ENCODE results near the gene SLC25A6. TPM values are rescaled to one million over a fixed set of nuclear protein-coding genes. Genes with fewer than 3 reads are reported as not detected.

SLC25A6 gene
- total RNA-seq, 1 donor from 2014 or later: 453 TPM

GRCh38 chrX:1422135-1422465 lies 30.2 kb upstream of the SLC25A6 start:
- Mint-ChIP-seq H3K4me3 (no peak overlapping the region), H3K27ac (no peak overlapping the region), H3K36me3 (peaks cover 61% of the 10 kb centered on the region)

GRCh38 chrX:1421433-1422134 lies 29.7 kb upstream of the SLC25A6 start:
- Mint-ChIP-seq H3K36me3 (peaks cover 56% of the 10 kb centered on the region), H3K4me3 (no peak overlapping the region), H3K27ac (no peak overlapping the region), H3K4me1 (no peaks in the 10 kb centered on the region), H3K27me3 (ENCODE audit: low read depth) (no peaks in the 10 kb centered on the region), H3K9me3 (peaks cover 26% of the 10 kb centered on the region)
- DNase-seq (ENCODE audit: low spot score in 2 of 2, unreplicated experiment in 2 of 2): no peak
- no peak for TF ChIP-seq CTCF (IDR thresholded peaks at IDR 0.05; ENCODE audit: unreplicated experiment)

More at GRCh38 chrX:1422135-1422465, 30.2 kb upstream of the SLC25A6 start:
- H3K27me3 Mint-ChIP-seq (ENCODE audit: low read depth): no peaks in the 10 kb centered on the region
- peaks cover 26% of the 10 kb centered on the region for H3K9me3 Mint-ChIP-seq
- H3K4me1 Mint-ChIP-seq: no peaks in the 10 kb centered on the region
- no peak for DNase-seq (ENCODE audit: low spot score in 2 of 2, unreplicated experiment in 2 of 2)
- no peak for TF ChIP-seq CTCF (IDR thresholded peaks at IDR 0.05; ENCODE audit: unreplicated experiment)

DNA sequence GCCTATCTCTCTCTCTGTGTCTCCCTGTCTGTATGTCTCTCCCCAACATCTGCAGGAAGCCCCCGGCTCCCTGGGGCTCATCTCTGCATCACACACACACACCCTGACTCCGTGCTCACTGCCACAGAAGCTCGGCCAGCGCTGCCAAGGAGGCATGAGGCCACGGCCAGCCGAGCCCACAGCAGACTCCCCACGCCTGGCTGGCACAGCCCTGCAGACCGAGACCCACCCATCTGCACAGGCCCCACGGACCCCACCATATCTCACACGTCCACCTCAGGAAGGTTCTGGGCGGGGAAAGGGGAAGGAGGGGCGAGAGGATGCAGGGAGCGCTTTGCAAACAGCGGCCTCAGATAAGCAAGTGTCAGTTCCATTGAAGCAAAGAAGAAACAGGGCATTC lies 28.5 kb upstream of the SLC25A6 start:
- peaks cover 22% of the 10 kb centered on the region for H3K9me3 Mint-ChIP-seq
- no peak for DNase-seq (ENCODE audit: low spot score in 2 of 2, unreplicated experiment in 2 of 2)
- peak overlapping the region; percentile 1 for H3K27ac Mint-ChIP-seq
- peaks cover 46% of the 10 kb centered on the region for H3K36me3 Mint-ChIP-seq
- H3K27me3 Mint-ChIP-seq (ENCODE audit: low read depth): no peaks in the 10 kb centered on the region
- TF ChIP-seq CTCF (IDR thresholded peaks at IDR 0.05; ENCODE audit: unreplicated experiment): no peak
- no peak overlapping the region for H3K4me3 Mint-ChIP-seq
- H3K4me1 Mint-ChIP-seq: no peaks in the 10 kb centered on the region

DNA sequence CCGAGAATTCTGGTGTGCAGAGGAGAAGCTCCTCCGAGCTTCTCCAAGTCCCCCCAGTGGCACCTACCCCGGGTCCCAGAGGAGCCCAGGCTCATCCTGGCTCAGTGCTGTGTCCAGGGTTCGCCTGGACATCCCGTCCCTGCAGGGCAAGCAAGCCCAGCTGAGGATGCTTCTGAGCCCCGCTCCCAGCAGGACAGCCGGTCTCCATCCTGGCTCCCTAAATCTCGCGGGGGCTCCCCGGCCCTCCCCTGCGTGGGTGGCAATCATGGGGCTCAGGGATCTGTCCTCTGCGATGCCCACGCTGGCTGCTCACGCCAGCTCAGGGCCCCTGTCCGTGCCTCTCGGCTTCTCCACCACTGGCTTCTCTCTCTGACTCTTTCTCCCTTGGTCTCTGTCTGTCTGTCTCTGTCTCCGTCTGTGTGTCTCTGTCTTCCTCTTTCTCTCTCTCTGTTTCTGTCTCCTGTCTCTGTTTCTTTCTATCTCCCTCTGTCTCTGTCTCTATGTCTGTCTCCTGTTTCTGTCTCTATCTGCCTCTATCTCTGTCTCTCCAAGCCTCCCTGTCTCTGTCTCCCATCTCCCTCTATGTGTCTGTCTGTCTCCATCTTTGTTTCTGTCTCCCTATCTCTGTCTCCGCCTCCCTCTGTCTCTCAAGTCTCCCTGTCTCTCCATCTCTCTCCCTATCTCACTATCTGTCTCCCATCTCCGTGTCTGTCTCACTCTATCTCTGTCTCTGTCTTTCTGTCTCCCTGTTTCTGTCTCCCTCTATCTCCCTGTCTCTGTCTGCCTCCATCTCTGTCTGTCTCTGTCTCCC lies 27.8 kb upstream of the SLC25A6 start:
- Mint-ChIP-seq H3K4me1 (no peaks in the 10 kb centered on the region), H3K4me3 (no peak overlapping the region), H3K9me3 (peaks cover 15% of the 10 kb centered on the region), H3K27ac (peak overlapping the region; percentile 1), H3K36me3 (peaks cover 40% of the 10 kb centered on the region), H3K27me3 (ENCODE audit: low read depth) (no peaks in the 10 kb centered on the region)
- no peak for TF ChIP-seq CTCF (IDR thresholded peaks at IDR 0.05; ENCODE audit: unreplicated experiment)
- no peak for DNase-seq (ENCODE audit: low spot score in 2 of 2, unreplicated experiment in 2 of 2)

- Mint-ChIP-seq H3K36me3 (peaks cover 36% of the 10 kb centered on the region), H3K4me1 (no peaks in the 10 kb centered on the region), H3K9me3 (peaks cover 15% of the 10 kb centered on the region), H3K27me3 (ENCODE audit: low read depth) (no peaks in the 10 kb centered on the region), H3K27ac (no peak overlapping the region), H3K4me3 (no peak overlapping the region)
- TF ChIP-seq CTCF (IDR thresholded peaks at IDR 0.05; ENCODE audit: unreplicated experiment): no peak
- no peak for DNase-seq (ENCODE audit: low spot score in 2 of 2, unreplicated experiment in 2 of 2)
These were observed 27.1 kb upstream of the SLC25A6 start for GRCh38 chrX:1418901-1419544.

Data from mesothelial cell of epicardium (in vitro differentiated cells).